Endothelial cell of umbilical vein (primary cell): Measurements from ENCODE around the gene GRK5.

Experiments
- CTCF ChIP-seq, 2 donors: IDR thresholded peaks; 1 replicate in 1 of 2; 2 replicates in 1 of 2; pipeline ENCODE4 v1.5.1; 2011; ENCODE audit warnings: low read length in 2 of 2, mild to moderate bottlenecking in 2 of 2, moderate library complexity in 2 of 2, control low read depth in 1 of 2, inconsistent platforms in 1 of 2, low read depth in 1 of 2; ENCODE audit not compliant: insufficient read depth in 1 of 2; ENCODE audit errors: extremely low read depth in 1 of 2
- MAX ChIP-seq: IDR thresholded peaks from 2 replicates; pipeline ENCODE4 v1.6.1; 2011; ENCODE audit not compliant: insufficient read depth, insufficient read length

- TF ChIP-seq MAX (no peak), CTCF (IDR thresholded peaks at IDR 0.05; ENCODE audit: extremely low read depth in 1 of 2, insufficient read depth in 1 of 2, low read depth in 1 of 2, low read length in 2 of 2) (no peak)
Measured at GRCh38 chr10:119231654-119232053, 24.3 kb downstream of the GRK5 start.
